Stimulated activated CD4-positive, alpha-beta T cell treated with anti-CD3 and anti-CD28 coated beads, Interleukin-15, amount 100 ng/mL, for 48 hours (primary cell): ENCODE data around the gene HRH4.

Source experiments
- DNase-seq, 2 donors: peaks; one replicate each; pipeline ENCODE4 v3.0.0-alpha.2; 2020; ENCODE audit warnings: low read depth in 2 of 2

Gene HRH4

GRCh38 chr18:24466771-24467170, 6.3 kb downstream of the HRH4 start:
- DNase-seq = no peak

- DNase-seq = no peak
These were observed 9.7 kb downstream of the HRH4 start for GRCh38 chr18:24470022-24470618.

- no peak for DNase-seq
These were observed 10.4 kb downstream of the HRH4 start for GRCh38 chr18:24470805-24471204.

GRCh38 chr18:24472591-24472990, 12.2 kb downstream of the HRH4 start:
- no peak for DNase-seq

GRCh38 chr18:24474406-24474805, 14.0 kb downstream of the HRH4 start:
- no peak for DNase-seq

- DNase-seq = no peak
These were observed 15.6 kb downstream of the HRH4 start for GRCh38 chr18:24475926-24476589.

- DNase-seq = no peak
These were observed 18.9 kb downstream of the HRH4 start for GRCh38 chr18:24479371-24479770.

- no peak for DNase-seq
These were observed 22.4 kb downstream of the HRH4 start for GRCh38 chr18:24482821-24483220.

GRCh38 chr18:24485681-24486080, 25.2 kb downstream of the HRH4 start:
- no peak for DNase-seq

GRCh38 chr18:24486684-24487083, 26.2 kb downstream of the HRH4 start:
- DNase-seq = no peak

- DNase-seq = no peak
These were observed 28.5 kb downstream of the HRH4 start for GRCh38 chr18:24488824-24489493.

GRCh38 chr18:24490539-24490938, 30.1 kb downstream of the HRH4 start:
- no peak for DNase-seq

- DNase-seq = no peak
These were observed 31.7 kb downstream of the HRH4 start for GRCh38 chr18:24491927-24492834.

- no peak for DNase-seq
These were observed 34.1 kb downstream of the HRH4 start for GRCh38 chr18:24494586-24494985.

- no peak for DNase-seq
These were observed 36.8 kb downstream of the HRH4 start for GRCh38 chr18:24497031-24497754.

- DNase-seq = no peak
These were observed 39.4 kb downstream of the HRH4 start for GRCh38 chr18:24499814-24500213.

- no peak for DNase-seq
These were observed 39.8 kb downstream of the HRH4 start for GRCh38 chr18:24500217-24500616.

GRCh38 chr18:24500766-24501165, 40.3 kb downstream of the HRH4 start:
- no peak for DNase-seq

- DNase-seq = no peak
These were observed 42.5 kb downstream of the HRH4 start for GRCh38 chr18:24502667-24503523.

GRCh38 chr18:24504401-24504800, 44.0 kb downstream of the HRH4 start:
- no peak for DNase-seq

- no peak for DNase-seq
These were observed 45.7 kb downstream of the HRH4 start for GRCh38 chr18:24506175-24506574.
